ENCODE data around the gene FAM174B.

DNA sequence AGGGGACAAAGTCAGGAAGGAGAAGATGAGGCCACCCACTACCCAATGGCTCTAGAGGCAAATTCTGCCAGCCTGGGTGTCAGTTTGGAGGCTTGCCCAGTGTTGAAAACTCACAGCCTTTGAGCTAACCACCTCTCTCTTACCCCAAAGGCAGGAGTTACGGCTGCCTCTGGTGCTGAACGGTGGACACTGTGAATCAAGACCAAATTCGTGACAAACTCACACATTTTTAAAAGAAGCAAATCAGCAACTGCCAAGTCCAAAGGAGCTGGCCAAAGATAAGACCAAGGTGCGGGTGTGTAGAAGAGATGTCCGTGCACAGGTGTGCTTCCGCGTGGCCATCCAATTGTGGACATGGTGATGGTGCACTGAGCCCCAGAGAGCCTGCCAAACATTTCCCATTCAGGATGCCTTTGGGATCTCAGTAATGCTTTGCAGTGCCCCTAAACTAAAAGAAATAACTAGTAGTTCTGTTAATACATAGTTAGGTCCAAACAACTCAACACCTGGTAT, 74.6 kb downstream of the FAM174B start:
- TF ChIP-seq, protein P1, sequence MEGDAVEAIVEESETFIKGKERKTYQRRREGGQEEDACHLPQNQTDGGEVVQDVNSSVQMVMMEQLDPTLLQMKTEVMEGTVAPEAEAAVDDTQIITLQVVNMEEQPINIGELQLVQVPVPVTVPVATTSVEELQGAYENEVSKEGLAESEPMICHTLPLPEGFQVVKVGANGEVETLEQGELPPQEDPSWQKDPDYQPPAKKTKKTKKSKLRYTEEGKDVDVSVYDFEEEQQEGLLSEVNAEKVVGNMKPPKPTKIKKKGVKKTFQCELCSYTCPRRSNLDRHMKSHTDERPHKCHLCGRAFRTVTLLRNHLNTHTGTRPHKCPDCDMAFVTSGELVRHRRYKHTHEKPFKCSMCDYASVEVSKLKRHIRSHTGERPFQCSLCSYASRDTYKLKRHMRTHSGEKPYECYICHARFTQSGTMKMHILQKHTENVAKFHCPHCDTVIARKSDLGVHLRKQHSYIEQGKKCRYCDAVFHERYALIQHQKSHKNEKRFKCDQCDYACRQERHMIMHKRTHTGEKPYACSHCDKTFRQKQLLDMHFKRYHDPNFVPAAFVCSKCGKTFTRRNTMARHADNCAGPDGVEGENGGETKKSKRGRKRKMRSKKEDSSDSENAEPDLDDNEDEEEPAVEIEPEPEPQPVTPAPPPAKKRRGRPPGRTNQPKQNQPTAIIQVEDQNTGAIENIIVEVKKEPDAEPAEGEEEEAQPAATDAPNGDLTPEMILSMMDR (IDR thresholded peaks at IDR 0.05; ENCODE audit: poor library complexity, severe bottlenecking): no peak
- TF ChIP-seq RAD21 (conservative IDR thresholded peaks at IDR 0.05) (no peak), TAF1 (IDR thresholded peaks at IDR 0.05; ENCODE audit: low read depth) (no peak), EP300 (conservative IDR thresholded peaks at IDR 0.05; ENCODE audit: poor library complexity, severe bottlenecking) (no peak)
